HG02678 (cell line): ENCODE data around the gene SLC2A13.
"Not testable (repeated sequence)": the region's sequence is repeated elsewhere in the genome, so short reads cannot be mapped to it uniquely, and the experiment has no call there.

ENCODE experiments used
- ATAC-seq: cut with Tn5 transposase; IDR thresholded peaks from one replicate; pipeline ENCODE4 v1.9.1; 2021; ENCODE audit warnings: mild to moderate bottlenecking, moderate library complexity; ENCODE audit not compliant: unreplicated experiment

Gene SLC2A13

GRCh38 chr12:39830171-39830570 is 275.7 kb downstream of the SLC2A13 start:
- no peak for ATAC-seq

- no peak for ATAC-seq
Observed at GRCh38 chr12:39824505-39825212, 281.2 kb downstream of the SLC2A13 start.

GRCh38 chr12:39816671-39817185 is 289.2 kb downstream of the SLC2A13 start:
- ATAC-seq = no peak

GRCh38 chr12:39815746-39816145 is 290.1 kb downstream of the SLC2A13 start:
- ATAC-seq = no peak

- no peak for ATAC-seq
Observed at GRCh38 chr12:39814626-39815025, 291.3 kb downstream of the SLC2A13 start.

GRCh38 chr12:39813776-39814175 is 292.1 kb downstream of the SLC2A13 start:
- no peak for ATAC-seq

GRCh38 chr12:39812456-39812855 is 293.4 kb downstream of the SLC2A13 start:
- ATAC-seq = not testable (repeated sequence)

GRCh38 chr12:39807043-39807442 is 298.8 kb downstream of the SLC2A13 start:
- ATAC-seq = peak; percentile 85

GRCh38 chr12:39805651-39806050 is 300.2 kb downstream of the SLC2A13 start:
- ATAC-seq = no peak

GRCh38 chr12:39804898-39805297 is 301.0 kb downstream of the SLC2A13 start:
- no peak for ATAC-seq

GRCh38 chr12:39804479-39804878 is 301.4 kb downstream of the SLC2A13 start:
- no peak for ATAC-seq

GRCh38 chr12:39803151-39803550 is 302.7 kb downstream of the SLC2A13 start:
- no peak for ATAC-seq

- ATAC-seq = no peak
Observed at GRCh38 chr12:39798977-39799376, 306.9 kb downstream of the SLC2A13 start.

- ATAC-seq = no peak
Observed at GRCh38 chr12:39798429-39798828, 307.5 kb downstream of the SLC2A13 start.

- no peak for ATAC-seq
Observed at GRCh38 chr12:39795481-39795880, 310.4 kb downstream of the SLC2A13 start.

- no peak for ATAC-seq
Observed at GRCh38 chr12:39792938-39793337, 312.9 kb downstream of the SLC2A13 start.

- no peak for ATAC-seq
Observed at GRCh38 chr12:39788239-39788638, 317.6 kb downstream of the SLC2A13 start.

- not testable (repeated sequence) for ATAC-seq
Observed at GRCh38 chr12:39785814-39786213, 320.1 kb downstream of the SLC2A13 start.

- no peak for ATAC-seq
Observed at GRCh38 chr12:39782026-39782545, 323.8 kb downstream of the SLC2A13 start.

GRCh38 chr12:39780913-39781446 is 324.9 kb downstream of the SLC2A13 start:
- no peak for ATAC-seq

- ATAC-seq = no peak
Observed at GRCh38 chr12:39780411-39780912, 325.4 kb downstream of the SLC2A13 start.

- ATAC-seq = no peak
Observed at GRCh38 chr12:39779768-39780340, 326.0 kb downstream of the SLC2A13 start.
